ENCODE measurements around the gene PRB2.

DNA sequence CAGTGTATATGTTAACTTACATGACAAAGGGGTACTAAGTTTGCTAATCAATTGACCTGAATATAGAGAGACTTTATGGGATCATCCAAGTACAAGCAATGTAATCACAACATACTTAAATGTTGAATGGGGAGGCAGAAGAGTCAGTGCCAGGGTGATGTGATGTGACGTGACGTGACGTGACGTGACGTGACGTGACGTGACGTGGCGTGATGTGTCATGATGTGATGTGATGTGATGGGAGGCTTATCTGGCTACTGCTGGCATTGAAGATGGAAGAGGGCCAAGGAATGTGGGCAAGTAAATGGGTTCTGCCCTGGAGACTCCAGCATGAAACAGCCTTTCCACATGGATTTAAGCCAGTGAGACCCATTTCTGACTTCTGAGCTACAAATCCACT is 46.9 kb downstream of the PRB2 start:
- TF ChIP-seq, protein P1, sequence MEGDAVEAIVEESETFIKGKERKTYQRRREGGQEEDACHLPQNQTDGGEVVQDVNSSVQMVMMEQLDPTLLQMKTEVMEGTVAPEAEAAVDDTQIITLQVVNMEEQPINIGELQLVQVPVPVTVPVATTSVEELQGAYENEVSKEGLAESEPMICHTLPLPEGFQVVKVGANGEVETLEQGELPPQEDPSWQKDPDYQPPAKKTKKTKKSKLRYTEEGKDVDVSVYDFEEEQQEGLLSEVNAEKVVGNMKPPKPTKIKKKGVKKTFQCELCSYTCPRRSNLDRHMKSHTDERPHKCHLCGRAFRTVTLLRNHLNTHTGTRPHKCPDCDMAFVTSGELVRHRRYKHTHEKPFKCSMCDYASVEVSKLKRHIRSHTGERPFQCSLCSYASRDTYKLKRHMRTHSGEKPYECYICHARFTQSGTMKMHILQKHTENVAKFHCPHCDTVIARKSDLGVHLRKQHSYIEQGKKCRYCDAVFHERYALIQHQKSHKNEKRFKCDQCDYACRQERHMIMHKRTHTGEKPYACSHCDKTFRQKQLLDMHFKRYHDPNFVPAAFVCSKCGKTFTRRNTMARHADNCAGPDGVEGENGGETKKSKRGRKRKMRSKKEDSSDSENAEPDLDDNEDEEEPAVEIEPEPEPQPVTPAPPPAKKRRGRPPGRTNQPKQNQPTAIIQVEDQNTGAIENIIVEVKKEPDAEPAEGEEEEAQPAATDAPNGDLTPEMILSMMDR (IDR thresholded peaks at IDR 0.05) = no peak
- TF ChIP-seq POLR2A (IDR thresholded peaks at IDR 0.05) = no peak

Data from heart left ventricle (tissue), 13 donors.